NCI-H1105 treated with DMSO at 0.1 percent for 48 hours (cell line): ENCODE results near the gene CPED1.

ENCODE experiments used
- DNase-seq: peaks from one replicate; lab custom pipeline; 2025; lab: John Stamatoyannopoulos, UW

CPED1 gene

GRCh38 chr7:120988591-120989256 is at the start of gene CPED1:
CPED1 (plus strand) TSS chr7:120988711; CDS start chr7:120989622, 911 bp downstream.
- DNase-seq: peak; percentile 41

GRCh38 chr7:120939345-120939744 is 49.2 kb upstream of the CPED1 start:
- DNase-seq: no peak

- no peak for DNase-seq
These were observed 47.4 kb upstream of the CPED1 start for GRCh38 chr7:120941064-120941463.

GRCh38 chr7:120941856-120942255 is 46.7 kb upstream of the CPED1 start:
- no peak for DNase-seq

DNA sequence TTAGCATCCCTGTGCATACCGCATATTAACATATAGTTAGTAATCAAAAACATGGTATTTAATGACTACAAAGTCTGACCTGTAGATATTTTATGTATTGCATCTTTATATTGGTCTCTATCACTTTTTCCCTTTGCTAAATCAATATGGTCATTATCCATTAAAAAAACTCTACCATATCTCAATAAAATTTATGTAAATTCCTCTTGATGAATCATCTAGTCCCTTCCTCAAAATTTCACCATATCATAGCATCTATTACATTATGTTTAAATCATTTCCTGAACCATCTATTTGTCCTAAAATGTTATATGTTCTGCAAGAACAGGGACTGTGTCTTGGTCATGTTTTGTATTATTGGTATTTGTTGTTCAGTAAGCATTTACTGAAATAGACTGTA is 45.6 kb upstream of the CPED1 start:
- no peak for DNase-seq

DNA sequence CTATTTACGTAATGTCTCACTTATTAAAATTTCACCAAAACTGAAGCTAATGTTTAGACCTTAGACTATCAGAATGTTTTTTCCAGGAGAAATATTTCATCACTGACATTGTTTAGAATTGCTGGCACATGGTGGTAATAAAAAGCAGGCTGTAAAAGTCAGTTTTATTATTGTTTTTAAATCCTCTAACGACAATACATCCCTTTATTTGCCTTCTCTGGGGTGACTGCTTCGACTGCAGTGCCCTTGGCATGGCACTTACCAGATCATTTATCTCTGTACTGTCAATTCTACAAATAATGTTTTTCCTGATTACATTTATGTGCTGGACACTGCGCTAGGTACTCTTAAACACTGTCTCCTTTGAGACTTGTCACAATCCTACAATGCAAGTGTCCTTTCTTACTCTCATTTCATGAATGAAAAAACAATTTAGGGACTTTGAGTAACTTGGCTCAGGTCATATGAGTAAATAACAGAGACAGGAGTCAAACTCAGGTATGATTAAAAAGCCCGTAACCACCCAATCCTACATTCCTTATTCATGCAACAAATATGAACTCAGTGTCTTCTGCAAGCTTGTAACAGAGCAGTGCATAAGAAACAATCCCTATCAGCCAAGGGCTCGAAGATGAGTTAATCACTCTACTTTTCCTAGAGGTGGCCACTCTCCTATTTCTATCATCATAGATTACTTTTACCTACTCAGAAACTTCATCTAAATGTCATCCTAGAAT is 43.5 kb upstream of the CPED1 start:
- DNase-seq: no peak

GRCh38 chr7:120947980-120948379 is 40.5 kb upstream of the CPED1 start:
- no peak for DNase-seq

- DNase-seq: peak; percentile 42
These were observed 39.1 kb upstream of the CPED1 start for GRCh38 chr7:120949393-120949911.

DNA sequence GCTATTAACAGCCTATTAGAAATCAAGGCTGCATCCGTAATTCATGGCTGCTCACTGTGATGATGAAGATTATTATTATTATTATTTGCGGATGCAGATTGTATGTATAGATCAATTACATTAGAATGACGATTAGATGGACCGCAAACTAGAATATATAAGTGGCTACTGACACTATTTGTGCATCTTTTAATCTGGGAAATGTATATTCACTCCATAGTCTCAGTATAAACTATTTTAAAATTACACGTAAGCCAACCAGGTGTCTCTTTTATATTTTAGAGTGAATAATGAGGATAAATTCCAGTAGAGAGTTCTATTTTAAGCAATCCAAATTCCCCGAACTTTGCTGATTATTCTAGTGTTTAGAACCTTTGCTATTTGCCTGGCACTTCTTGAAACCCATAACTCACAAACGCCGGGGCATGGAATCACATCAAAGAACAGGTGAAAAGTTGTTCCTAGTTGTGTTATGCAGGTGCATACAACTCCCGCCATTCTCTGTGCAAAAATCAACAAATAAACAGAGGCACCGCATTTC is 38.4 kb upstream of the CPED1 start:
- DNase-seq: no peak

DNA sequence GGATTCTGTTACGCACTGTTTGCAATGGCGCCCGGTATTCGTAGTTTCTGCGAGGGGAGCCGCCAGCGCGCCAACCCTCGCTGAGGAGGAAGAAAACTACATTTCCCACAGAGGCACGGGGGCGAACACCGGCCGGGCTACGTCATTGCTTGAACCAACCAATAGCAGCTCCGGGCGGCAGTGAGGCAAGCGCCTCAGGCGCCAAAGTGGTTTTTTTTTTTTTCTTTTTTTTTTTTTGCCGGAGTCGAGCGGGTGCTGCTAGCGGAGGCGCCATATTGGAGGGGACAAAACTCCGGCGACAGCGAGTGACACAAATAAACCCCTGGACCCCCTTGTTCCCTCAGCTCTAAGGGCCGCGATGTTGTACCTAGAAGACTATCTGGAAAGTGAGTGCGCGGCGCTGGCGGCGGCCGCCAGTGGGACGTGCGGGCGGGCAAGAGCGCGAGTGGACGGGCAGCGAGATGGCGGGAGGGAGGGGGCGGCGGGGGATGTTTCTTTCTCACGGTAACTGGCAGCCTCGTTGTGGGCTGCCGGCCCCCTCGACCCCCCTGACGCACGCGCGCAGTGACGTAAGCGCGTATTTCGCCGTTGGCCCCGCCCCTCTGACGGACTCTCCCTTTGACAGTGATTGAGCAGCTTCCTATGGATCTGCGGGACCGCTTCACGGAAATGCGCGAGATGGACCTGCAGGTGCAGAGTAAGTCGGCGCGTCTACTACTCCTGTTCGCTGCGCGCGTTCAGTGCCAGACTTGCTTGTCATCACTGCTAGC is 37.8 kb upstream of the CPED1 start, which contains the start of gene ING3:
Gene ING3, plus strand, starts transcription at position 239 of the 770 bp plus-strand sequence. Its CDS starts 120 bp downstream, at position 359.
- peak; percentile 98 for DNase-seq

DNA sequence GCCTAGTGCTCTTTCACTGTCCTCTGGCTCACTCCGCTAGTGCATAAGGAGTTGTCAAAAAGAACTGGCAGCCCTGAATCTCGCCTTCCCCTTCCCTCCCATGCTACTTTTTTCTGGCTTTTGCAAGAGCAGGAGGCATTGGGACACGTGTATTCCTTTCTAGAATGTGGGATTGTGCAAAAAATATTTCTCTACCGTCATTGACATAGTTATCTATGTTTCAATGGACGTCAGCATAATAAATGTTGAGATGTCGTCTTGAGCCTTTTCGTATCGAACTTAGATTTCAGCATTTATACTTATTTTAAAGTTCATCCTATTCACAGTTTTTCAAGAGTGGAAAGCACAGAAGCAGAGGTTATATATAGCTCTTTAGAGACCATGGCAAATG is 37.2 kb upstream of the CPED1 start:
- DNase-seq: no peak

DNA sequence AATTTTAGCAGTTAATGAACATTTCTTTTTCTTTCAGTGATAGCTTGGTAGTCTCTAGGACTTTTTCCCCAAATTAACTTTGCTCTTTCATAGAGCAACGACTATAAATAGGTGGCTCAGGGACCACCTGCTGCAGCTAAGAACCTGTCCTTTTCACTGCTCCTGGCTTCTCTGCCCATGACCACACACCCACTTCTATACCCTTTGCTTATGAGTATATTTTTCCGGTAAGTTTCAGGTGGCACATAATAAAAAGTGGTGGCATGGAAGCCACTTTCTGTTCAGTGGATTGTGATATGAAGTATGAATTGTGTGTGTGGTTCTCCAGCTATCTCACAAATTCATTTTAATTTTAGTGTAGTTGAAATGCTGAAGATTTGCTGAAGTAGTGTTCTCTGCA is 36.7 kb upstream of the CPED1 start:
- DNase-seq: no peak

- no peak for DNase-seq
These were observed 32.8 kb upstream of the CPED1 start for GRCh38 chr7:120955577-120956149.

DNA sequence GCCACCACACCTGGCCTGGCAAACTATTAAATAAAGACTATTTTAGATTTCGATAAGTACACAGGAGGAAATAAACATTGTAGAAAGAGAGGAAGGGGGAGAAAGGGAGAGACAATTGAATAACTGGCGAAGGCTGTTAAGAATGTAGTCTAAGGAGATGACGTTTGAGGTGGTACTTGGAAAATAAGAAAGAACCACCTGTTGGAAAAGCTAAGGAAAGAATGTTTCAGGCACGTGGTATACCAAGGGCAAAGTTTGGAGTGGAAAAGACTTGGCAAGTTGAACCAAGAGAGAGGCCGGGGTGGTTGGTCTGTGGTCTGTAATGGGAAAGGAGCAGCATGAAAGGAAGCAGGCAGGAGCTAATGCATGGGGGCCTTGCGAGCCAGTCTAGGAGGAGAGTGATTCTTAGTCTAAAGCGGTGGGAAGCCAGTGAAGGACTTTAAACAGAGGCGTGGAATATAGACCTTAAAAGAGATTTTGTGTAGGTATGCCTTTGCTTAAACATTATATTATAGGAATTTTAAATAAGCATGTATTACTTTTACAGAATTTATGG is 28.5 kb upstream of the CPED1 start:
- no peak for DNase-seq

DNA sequence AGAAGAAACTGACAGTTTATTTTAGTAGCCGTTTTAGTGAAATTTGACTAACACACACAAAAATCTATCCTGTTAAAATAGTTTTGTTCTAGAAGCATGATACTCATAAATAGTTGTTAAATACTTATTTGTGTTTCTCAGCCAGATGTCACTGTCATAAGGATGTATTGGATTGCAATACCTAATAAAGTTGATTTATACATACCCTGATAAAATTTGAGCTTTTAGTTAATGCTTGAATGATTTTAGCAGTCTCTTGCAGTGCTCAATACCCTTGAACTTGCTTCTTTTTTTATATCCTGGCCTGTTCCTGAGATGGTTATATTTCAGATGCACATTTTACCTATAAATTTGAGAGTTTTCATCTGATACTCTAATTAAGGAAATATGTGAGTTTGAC is 27.8 kb upstream of the CPED1 start:
- no peak for DNase-seq

- DNase-seq: no peak
These were observed 26.8 kb upstream of the CPED1 start for GRCh38 chr7:120961638-120962173.

- no peak for DNase-seq
These were observed 24.4 kb upstream of the CPED1 start for GRCh38 chr7:120964088-120964487.

DNA sequence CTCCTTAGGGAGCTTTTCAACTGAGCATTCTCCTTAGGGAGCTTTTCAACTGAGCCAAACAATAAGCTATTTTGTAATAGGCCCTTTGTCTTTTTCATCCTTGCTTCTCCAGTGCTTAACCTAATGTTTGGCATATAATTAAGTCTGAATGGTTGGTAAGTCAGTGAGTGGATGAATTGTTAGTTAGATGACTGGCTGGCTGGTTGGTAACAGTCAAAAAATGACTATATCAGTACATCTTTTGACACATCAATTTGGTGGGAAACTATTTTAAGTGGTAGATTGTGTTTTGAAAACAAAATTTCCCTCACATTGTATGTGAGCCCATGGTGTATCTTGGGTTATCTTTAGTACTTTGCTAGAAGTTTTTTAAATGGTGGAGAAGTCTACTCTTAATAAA is 21.6 kb upstream of the CPED1 start:
- peak; percentile 36 for DNase-seq

DNA sequence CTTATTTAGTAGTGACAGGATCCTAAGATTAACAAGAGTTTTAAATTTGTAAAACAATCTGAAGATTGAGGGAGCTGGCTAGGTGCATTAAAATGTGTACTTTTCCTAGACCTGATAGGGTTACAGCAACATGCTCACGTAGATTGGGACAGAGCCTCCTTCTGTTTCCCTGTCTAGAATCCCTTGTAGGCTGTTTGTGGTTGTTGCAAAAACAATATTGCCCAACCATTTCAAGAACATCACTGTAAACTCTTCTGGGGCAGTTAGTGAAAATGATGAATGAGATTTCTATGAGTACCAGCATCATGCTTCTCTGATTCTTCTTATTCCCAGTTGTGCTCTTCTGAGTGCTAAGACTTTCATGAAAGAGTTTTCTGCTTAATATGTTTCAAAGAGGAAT is 14.7 kb upstream of the CPED1 start:
- no peak for DNase-seq

DNA sequence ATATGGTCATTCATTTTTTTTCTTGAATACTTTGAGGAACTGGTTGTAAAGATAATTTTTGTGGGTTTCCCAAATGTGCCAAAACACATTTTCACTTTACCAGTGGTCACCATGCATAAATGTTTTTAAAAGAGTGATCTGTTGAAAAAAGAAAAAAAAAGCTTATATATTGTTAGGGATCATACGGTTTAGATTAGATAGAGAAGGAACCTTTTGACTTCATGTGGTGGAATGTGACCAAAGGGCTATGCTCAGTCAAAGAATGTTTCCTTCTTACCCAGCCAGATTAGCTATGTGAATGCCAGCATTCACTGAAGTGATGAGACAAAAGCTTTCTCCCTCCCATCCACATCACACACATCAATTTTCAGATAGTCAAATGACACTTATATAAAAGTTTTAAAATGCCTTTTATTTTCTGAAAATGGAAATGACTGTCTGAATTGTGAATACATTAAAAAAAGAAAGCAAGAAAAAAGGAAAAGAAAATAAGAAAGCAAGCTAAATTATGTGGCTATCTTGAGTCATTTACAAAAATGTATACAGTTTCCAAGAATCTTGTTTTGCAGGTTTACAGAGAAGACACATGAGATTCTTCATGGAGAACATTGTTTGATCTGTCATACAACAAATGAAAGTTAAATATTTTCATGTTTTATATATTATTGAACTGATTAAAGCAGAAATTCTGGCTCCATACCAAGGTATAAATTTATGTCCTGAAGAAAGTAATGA is 8.6 kb upstream of the CPED1 start:
- DNase-seq: no peak

- DNase-seq: no peak
These were observed 7.4 kb upstream of the CPED1 start for GRCh38 chr7:120981117-120981516.
